OCI-LY3 (cell line): ENCODE measurements around the gene TPH2.

Source experiments
- CTCF ChIP-seq: fragments of 200-600, 300-600 bp; sonication (generic); IDR thresholded peaks from 2 replicates; pipeline ENCODE4 v1.5.1; 2014; ENCODE audit warnings: antibody characterized with exemption, low read length, low read depth
- EZH2phosphoT487 ChIP-seq: fragments of 200-600 bp; shearing (Covaris generic); IDR thresholded peaks from 2 replicates; pipeline ENCODE4 v1.6.1; 2018; ENCODE audit warnings: antibody characterized with exemption, mixed run types, low read depth

- TF ChIP-seq CTCF (no peak), EZH2phosphoT487 (no peak)
These were observed 77.2 kb downstream of the TPH2 start for GRCh38 chr12:72015895-72016294.
